K562 (cell line): ENCODE measurements around the gene MAPRE2. TPM values are rescaled to one million over a fixed set of nuclear protein-coding genes. Genes with fewer than 3 reads are reported as not detected.

Experiments used
- ATAC-seq: fragments of 200-7000 bp; cut with Tn5 transposase; 3 replicates; pipeline ENCODE4 v1.9.1; 2020; ENCODE audit warnings: moderate library complexity
- BruUV-seq: library from RNA; stranded (reverse); fragments of 400-500 nt; replicated peaks from 2 replicates; lab custom pipeline; 2021; lab: Mats Ljungman, UMichigan
- CTCF ChIA-PET: fragments of 300-600 bp; formaldehyde crosslinking; extraction: SDS; loops from one replicate; lab custom pipeline; 2021; ENCODE audit warnings: low intra/inter-chr PET ratio; lab: Yijun Ruan, JAX
- POLR2A ChIA-PET: fragments of 300-600, 350-650 bp; sonication (Branson Sonifier 250); formaldehyde crosslinking; extraction: SDS; loops from one replicate; lab custom pipeline; 2021; ENCODE audit warnings: antibody characterized with exemption, inconsistent platforms; lab: Yijun Ruan, JAX
- DNase-seq, 4 experiments: peaks; one replicate each; pipeline versions ENCODE4 v3.0.0 to v3.0.0-alpha.2; 2011 to 2018; ENCODE audit warnings: low spot score in 3 of 4, mixed read lengths in 3 of 4; ENCODE audit errors: extremely low read depth in 1 of 4
- FAIRE-seq: peaks from 2 replicates; lab custom pipeline; 2011; peaks lifted over from hg19 to GRCh38; lab: Jason Lieb, UNC
- H2AFZ ChIP-seq: 2 replicates; pipeline ENCODE4 v1.6.0; 2011; ENCODE audit warnings: low read depth, low read length, control low read depth, inconsistent platforms
- H3K27ac ChIP-seq: fragments of 200-600 bp; 3 replicates; pipeline ENCODE4 v1.8.0; 2011; ENCODE audit warnings: low read depth, mild to moderate bottlenecking, control low read depth, inconsistent platforms, low read length, moderate library complexity, mixed read lengths; ENCODE audit errors: extremely low read depth
- H3K27me3 ChIP-seq, 2 experiments: fragments of 300-600 bp in 1 of 2; 2 replicates in 1 of 2; 3 replicates in 1 of 2; pipeline versions ENCODE4 v1.6.0 to v1.8.0; 2011; ENCODE audit warnings: inconsistent platforms in 2 of 2, low read length in 2 of 2, mild to moderate bottlenecking in 1 of 2, mixed read lengths in 1 of 2, moderate library complexity in 1 of 2; ENCODE audit not compliant: control insufficient read depth in 2 of 2, insufficient read depth in 2 of 2
- H3K36me3 ChIP-seq: fragments of 300-600 bp; 3 replicates; pipeline ENCODE4 v1.8.0; 2011; ENCODE audit warnings: mild to moderate bottlenecking, low read length, inconsistent platforms; ENCODE audit not compliant: control insufficient read depth, insufficient read depth
- H3K4me1 ChIP-seq, 2 experiments: fragments of 200-600 bp in 1 of 2; replicated peaks in 1 of 2; 2 replicates in 1 of 2; 3 replicates in 1 of 2; pipeline versions ENCODE4 v1.5.1 to v1.8.0; 2011; ENCODE audit warnings: inconsistent platforms in 2 of 2, low read length in 2 of 2, mild to moderate bottlenecking in 1 of 2, mixed read lengths in 1 of 2, moderate library complexity in 1 of 2; ENCODE audit not compliant: control insufficient read depth in 2 of 2, insufficient read depth in 2 of 2
- H3K4me2 ChIP-seq: 2 replicates; pipeline ENCODE4 v1.6.1; 2011; ENCODE audit warnings: low read length, control low read depth, inconsistent platforms, mixed read lengths; ENCODE audit not compliant: insufficient read depth
- H3K4me3 ChIP-seq: fragments of 200-600 bp; sonication (generic), shearing (Covaris generic); 2 replicates; pipeline ENCODE4 v1.5.1; 2016; ENCODE audit warnings: control low read depth, inconsistent platforms
- H3K79me2 ChIP-seq: fragments of 200-600 bp; 3 replicates; pipeline ENCODE4 v1.8.0; 2011; ENCODE audit warnings: low read length, inconsistent platforms; ENCODE audit not compliant: control insufficient read depth, insufficient read depth
- H3K9ac ChIP-seq, 2 experiments: 2 replicates each; pipeline versions ENCODE4 v1.6.0 to v1.6.1; 2011; ENCODE audit warnings: low read depth in 2 of 2, low read length in 2 of 2, control low read depth in 1 of 2, inconsistent platforms in 1 of 2, mild to moderate bottlenecking in 1 of 2, mixed read lengths in 1 of 2; ENCODE audit not compliant: insufficient read depth in 1 of 2
- H3K9me1 ChIP-seq: one replicate; pipeline ENCODE4 v1.6.0; 2011; ENCODE audit warnings: inconsistent platforms, mild to moderate bottlenecking, low read length, moderate library complexity; ENCODE audit not compliant: control insufficient read depth, insufficient read depth
- H3K9me3 ChIP-seq: replicated peaks from 2 replicates; pipeline ENCODE4 v1.5.1; 2011; ENCODE audit warnings: low read depth, low read length, inconsistent platforms; ENCODE audit not compliant: control insufficient read depth, insufficient read depth
- H4K20me1 ChIP-seq: replicated peaks from 2 replicates; pipeline ENCODE4 v1.6.1; 2011; ENCODE audit warnings: low read length, inconsistent platforms, mixed read lengths; ENCODE audit not compliant: control insufficient read depth, insufficient read depth
- ARID3B ChIP-seq: fragments of 250-450 bp; sonication (Bioruptor Pico); IDR thresholded peaks from 2 replicates; pipeline ENCODE4 v1.4.0; 2020; ENCODE audit warnings: borderline replicate concordance
- ATF7 ChIP-seq: fragments of 450-650 bp; IDR thresholded peaks from 2 replicates; pipeline ENCODE4 v1.7.1; 2014; ENCODE audit warnings: mild to moderate bottlenecking, moderate library complexity
- BCOR ChIP-seq: fragments of 450-650 bp; IDR thresholded peaks from 2 replicates; pipeline ENCODE4 v1.6.1; 2016
- ETS1 ChIP-seq: conservative IDR thresholded peaks from 2 replicates; pipeline ENCODE4 v1.6.1; 2011; ENCODE audit warnings: low read depth, mild to moderate bottlenecking, low read length; ENCODE audit not compliant: control insufficient read depth
- ETS2 ChIP-seq: IDR thresholded peaks from 2 replicates; pipeline ENCODE4 v1.6.1; 2016; ENCODE audit warnings: borderline replicate concordance, missing genetic modification characterization, mild to moderate bottlenecking, moderate library complexity, missing compliant biosample characterization; ENCODE audit not compliant: poor library complexity, severe bottlenecking
- PML ChIP-seq: IDR thresholded peaks from 2 replicates; pipeline ENCODE4 v1.6.1; 2012; ENCODE audit warnings: low read length, inconsistent platforms
- RBM25 ChIP-seq: fragments of 200-400 bp; formaldehyde crosslinking; IDR thresholded peaks from 2 replicates; pipeline ENCODE4 v1.6.1; 2018; ENCODE audit warnings: low read length, low read depth, moderate library complexity; ENCODE audit not compliant: severe bottlenecking
- SRSF9 ChIP-seq: fragments of 200-400 bp; formaldehyde crosslinking; IDR thresholded peaks from 2 replicates; pipeline ENCODE4 v1.6.1; 2017; ENCODE audit warnings: low read depth, low read length, borderline replicate concordance
- YY1 ChIP-seq, 3 experiments: IDR thresholded peaks; 2 replicates each; pipeline ENCODE4 v1.6.1; 2011; ENCODE audit warnings: low read length in 2 of 3, mild to moderate bottlenecking in 2 of 3, moderate library complexity in 2 of 3, borderline replicate concordance in 1 of 3, control low read depth in 1 of 3, low read depth in 1 of 3; ENCODE audit not compliant: insufficient read depth in 3 of 3, insufficient replicate concordance in 2 of 3, control insufficient read depth in 1 of 3, insufficient read length in 1 of 3; ENCODE audit errors: extremely low read depth in 1 of 3
- ZNF561 ChIP-seq: fragments of 450-650 bp; formaldehyde crosslinking; conservative IDR thresholded peaks from 2 replicates; pipeline ENCODE4 v1.4.0; 2020; ENCODE audit warnings: mild to moderate bottlenecking, moderate library complexity
- WGBS: fragments of 100-300 bp; shearing (Covaris generic); methylation state at CpG from one replicate; pipeline ENCODE4 v1.1.6; 2016; ENCODE audit warnings: low coverage, mixed read lengths; ENCODE audit not compliant: insufficient coverage; ENCODE audit errors: missing lambda C conversion rate; 5-methylcytosine and 5-hydroxymethylcytosine counted together
- in situ Hi-C: fragments of 300-500 bp; cut with MboI; formaldehyde crosslinking; loops from 4 replicates; pipeline ENCODE4 v1.15.0; 2018; ENCODE audit warnings: inconsistent platforms, mixed read lengths
- intact Hi-C: fragments of 100-400 bp; cut with micrococcal nuclease; formaldehyde crosslinking; loops from 2 replicates; pipeline ENCODE4 v1.14.2; 2022
- polyA plus RNA-seq, 8 experiments: library from polyadenylated mRNA; depleted of rRNA in 4 of 8; stranded (reverse) in 5 of 8; unstranded in 3 of 8; fragments of >200 nt; fragmentation: Nextera tagmentation in 2 of 8; fragmentation: Illumina TruSeq in 1 of 8; extraction: Ambion mirVana in 2 of 8; extraction: Trizol in 1 of 8; gene quantifications; 2 replicates each; pipeline versions ENCODE4 v1.2.1 to v1.2.3, GENCODE V29; 2011 to 2014; ENCODE audit warnings: inconsistent platforms in 1 of 8, missing spikeins in 1 of 8
- total RNA-seq, 7 experiments: library from RNA; depleted of rRNA in 6 of 7; stranded (reverse); fragments of >200 nt in 6 of 7; fragmentation: Illumina TruSeq in 2 of 7; extraction: Trizol in 2 of 7; gene quantifications; 2 replicates each; pipeline versions ENCODE4 v1.2.1 to v1.2.3, GENCODE V29; 2011 to 2021; ENCODE audit warnings: low replicate concordance in 1 of 7

MAPRE2 gene
- total and polyA plus RNA-seq, 9 of the 15 experiments (the other 6 are each of a cell fraction or from before 2014, with no cell fraction given) = 32.3 to 70.7 (median 40.7) TPM

- DNase-seq (no peak), FAIRE-seq (no peak)
- ChIA-PET POLR2A (interaction anchor here (1.1 to 1.6 kb wide), 2 partner anchors 30 to 301 kb away, joined by 3 to 4 read pairs; partner anchors contain the start of gene ZNF24), CTCF (no interaction called here)
- no peaks in the 10 kb centered on the region for H3K9me1 ChIP-seq
- H4K20me1 ChIP-seq = no peaks in the 10 kb centered on the region
- WGBS = 35% methylated on average over 5 of the region's 5 CpGs
- H3K4me1 ChIP-seq = peaks cover 20 to 57% of the 10 kb centered on the region in 2 experiments
- peak overlapping the region in 1 of 2 experiments; percentile 61; a peak in 1 of 4 replicates for H3K9ac ChIP-seq
- peak overlapping the region; percentile 55; the same call in 1 of the 2 replicates for H3K4me3 ChIP-seq
- H3K27me3 ChIP-seq = no peaks in the 10 kb centered on the region
- H3K4me2 ChIP-seq = no peak overlapping the region; the same call in 1 of the 2 replicates
- peaks cover 4% of the 10 kb centered on the region; the same call in 1 of the 3 replicates for H3K36me3 ChIP-seq
- intact Hi-C loops = loop anchor here (5.0 to 10.0 kb wide), 4 partner anchors 58 to 302 kb away; partner anchors contain the start of gene ZNF24
- no peak for TF ChIP-seq ETS1
- no peak for TF ChIP-seq PML
- TF ChIP-seq ZNF561 (CRISPR knock-in tag) = no peak
- TF ChIP-seq ETS2 = no peak
- TF ChIP-seq BCOR = no peak
- TF ChIP-seq ARID3B = no peak
- TF ChIP-seq ATF7 = no peak
- no peak for TF ChIP-seq YY1 (IDR thresholded peaks at IDR 0.05; ENCODE audit: borderline replicate concordance in 1 of 3, control insufficient read depth in 1 of 3, extremely low read depth in 1 of 3, insufficient read depth in 3 of 3, insufficient read length in 1 of 3, insufficient replicate concordance in 2 of 3, low read depth in 1 of 3, low read length in 2 of 3)
- no peak for TF ChIP-seq SRSF9
- TF ChIP-seq RBM25 = no peak
- TF ChIP-seq, all 486 proteins: peak for 0
- H3K79me2 ChIP-seq = peaks cover 67% of the 10 kb centered on the region
- H3K9me3 ChIP-seq = peaks cover 5% of the 10 kb centered on the region; the same call in 1 of the 2 replicates
- no peak overlapping the region for H3K27ac ChIP-seq
- no peak for ATAC-seq
- H2AFZ ChIP-seq = no peak overlapping the region
- in situ Hi-C loops = no loop called here
- no TSS peak for BruUV-seq
Measured at GRCh38 chr18:35043207-35043606, 2.0 kb downstream of the MAPRE2 start.
